GM23338 (cell line): ENCODE data around the gene PCSK7.
"Not testable (repeated sequence)": the region's sequence is repeated elsewhere in the genome, so short reads cannot be mapped to it uniquely, and the experiment has no call there.

ENCODE experiments used
- CREB1 ChIP-seq: fragments of 250-450 bp; sonication (Bioruptor Pico); IDR thresholded peaks from 2 replicates; pipeline ENCODE4 v1.5.0; 2020; ENCODE audit warnings: low read depth, mild to moderate bottlenecking, moderate library complexity
- CTCF ChIP-seq, 2 experiments: fragments of 200-600 bp in 1 of 2; sonication (generic) in 1 of 2; conservative IDR thresholded peaks; 2 replicates each; pipeline versions ENCODE4 v1.5.1 to v1.6.1; 2016 to 2017; ENCODE audit warnings: antibody characterized with exemption in 2 of 2, low read depth in 2 of 2, mild to moderate bottlenecking in 2 of 2, moderate library complexity in 1 of 2
- ETS1 ChIP-seq: IDR thresholded peaks from 2 replicates; pipeline ENCODE4 v1.6.1; 2016; ENCODE audit warnings: antibody characterized with exemption
- EZH2 ChIP-seq: fragments of 200-600 bp; sonication (generic); IDR thresholded peaks from one replicate; pipeline ENCODE4 v1.8.0; 2017; ENCODE audit warnings: antibody characterized with exemption, mild to moderate bottlenecking, low read depth; ENCODE audit not compliant: unreplicated experiment
- EZH2phosphoT487 ChIP-seq: fragments of 200-600 bp; sonication (generic); IDR thresholded peaks from one replicate; pipeline ENCODE4 v1.8.1; 2018; ENCODE audit warnings: antibody characterized with exemption; ENCODE audit not compliant: unreplicated experiment
- JUNB ChIP-seq: IDR thresholded peaks from one replicate; pipeline ENCODE4 v1.6.1; 2016; ENCODE audit warnings: antibody characterized with exemption; ENCODE audit not compliant: unreplicated experiment
- NANOG ChIP-seq: IDR thresholded peaks from 2 replicates; pipeline ENCODE4 v1.6.1; 2016; ENCODE audit warnings: antibody characterized with exemption, borderline replicate concordance
- POLR2AphosphoS5 ChIP-seq: IDR thresholded peaks from 2 replicates; pipeline ENCODE4 v1.6.1; 2016; ENCODE audit warnings: antibody characterized with exemption, low read depth
- TF ChIP-seq, protein P1 (sequence below): IDR thresholded peaks from one replicate; pipeline ENCODE4 v1.6.1; 2018; ENCODE audit warnings: antibody characterized with exemption; ENCODE audit not compliant: unreplicated experiment

DNA sequence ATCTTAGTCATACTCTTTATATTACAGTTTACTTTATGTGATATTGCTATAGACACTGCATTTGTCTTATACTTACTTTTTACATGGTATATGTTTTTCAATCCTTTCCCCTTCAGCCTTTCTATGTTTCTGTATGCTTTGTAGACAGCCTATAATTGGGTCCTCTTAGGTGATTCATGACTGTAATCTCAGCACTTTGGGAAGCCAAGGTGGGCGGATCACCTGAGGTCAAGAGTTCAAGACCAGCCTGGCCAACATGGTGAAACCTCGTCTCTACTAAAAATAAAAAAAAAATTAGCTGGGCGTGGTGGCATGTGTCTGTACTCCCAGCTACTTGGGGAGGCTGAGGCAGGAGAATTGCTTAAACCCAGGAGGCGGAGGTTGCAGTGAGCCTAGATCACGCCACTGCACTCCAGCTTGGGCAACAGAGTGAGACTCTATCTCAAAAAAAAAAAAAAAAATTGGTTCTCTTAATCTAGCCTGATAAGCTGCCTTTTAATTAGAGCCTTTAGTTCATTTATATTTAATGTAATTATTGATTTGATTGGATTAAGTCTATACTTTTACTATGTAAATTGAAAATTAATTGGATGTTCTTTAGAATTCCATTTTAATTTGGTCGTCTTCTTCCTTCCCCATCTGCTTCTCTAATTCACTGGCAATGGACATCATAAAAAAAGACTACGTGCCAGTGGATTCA is 32.9 kb upstream of the PCSK7 start:
- TF ChIP-seq CTCF (conservative IDR thresholded peaks at IDR 0.05; ENCODE audit: low read depth in 2 of 2); EZH2phosphoT487; ETS1; POLR2AphosphoS5; EZH2; CREB1 (CRISPR knock-in tag); NANOG; JUNB: not testable (repeated sequence)
- TF ChIP-seq, protein P1, sequence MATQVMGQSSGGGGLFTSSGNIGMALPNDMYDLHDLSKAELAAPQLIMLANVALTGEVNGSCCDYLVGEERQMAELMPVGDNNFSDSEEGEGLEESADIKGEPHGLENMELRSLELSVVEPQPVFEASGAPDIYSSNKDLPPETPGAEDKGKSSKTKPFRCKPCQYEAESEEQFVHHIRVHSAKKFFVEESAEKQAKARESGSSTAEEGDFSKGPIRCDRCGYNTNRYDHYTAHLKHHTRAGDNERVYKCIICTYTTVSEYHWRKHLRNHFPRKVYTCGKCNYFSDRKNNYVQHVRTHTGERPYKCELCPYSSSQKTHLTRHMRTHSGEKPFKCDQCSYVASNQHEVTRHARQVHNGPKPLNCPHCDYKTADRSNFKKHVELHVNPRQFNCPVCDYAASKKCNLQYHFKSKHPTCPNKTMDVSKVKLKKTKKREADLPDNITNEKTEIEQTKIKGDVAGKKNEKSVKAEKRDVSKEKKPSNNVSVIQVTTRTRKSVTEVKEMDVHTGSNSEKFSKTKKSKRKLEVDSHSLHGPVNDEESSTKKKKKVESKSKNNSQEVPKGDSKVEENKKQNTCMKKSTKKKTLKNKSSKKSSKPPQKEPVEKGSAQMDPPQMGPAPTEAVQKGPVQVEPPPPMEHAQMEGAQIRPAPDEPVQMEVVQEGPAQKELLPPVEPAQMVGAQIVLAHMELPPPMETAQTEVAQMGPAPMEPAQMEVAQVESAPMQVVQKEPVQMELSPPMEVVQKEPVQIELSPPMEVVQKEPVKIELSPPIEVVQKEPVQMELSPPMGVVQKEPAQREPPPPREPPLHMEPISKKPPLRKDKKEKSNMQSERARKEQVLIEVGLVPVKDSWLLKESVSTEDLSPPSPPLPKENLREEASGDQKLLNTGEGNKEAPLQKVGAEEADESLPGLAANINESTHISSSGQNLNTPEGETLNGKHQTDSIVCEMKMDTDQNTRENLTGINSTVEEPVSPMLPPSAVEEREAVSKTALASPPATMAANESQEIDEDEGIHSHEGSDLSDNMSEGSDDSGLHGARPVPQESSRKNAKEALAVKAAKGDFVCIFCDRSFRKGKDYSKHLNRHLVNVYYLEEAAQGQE: not testable (repeated sequence)
